IMR-90 (cell line): ENCODE results near the gene CREG1.

ENCODE experiments used
- BHLHE40 ChIP-seq: fragments of 150-350 bp; IDR thresholded peaks from 2 replicates; pipeline ENCODE4 v1.6.1; 2016; ENCODE audit warnings: mild to moderate bottlenecking, low read depth, low read length
- CHD1 ChIP-seq: IDR thresholded peaks from 2 replicates; pipeline ENCODE4 v1.6.1; 2012; ENCODE audit warnings: low read depth, low read length, improper control_type of control experiment
- CTCF ChIP-seq: conservative IDR thresholded peaks from 2 replicates; pipeline ENCODE4 v1.5.1; 2012; ENCODE audit warnings: mild to moderate bottlenecking, low read depth, low read length, improper control_type of control experiment
- ELK1 ChIP-seq: fragments of 150-350 bp; IDR thresholded peaks from 2 replicates; pipeline ENCODE4 v1.6.1; 2016; ENCODE audit warnings: low read depth, mild to moderate bottlenecking, low read length, moderate library complexity, borderline replicate concordance
- MAFK ChIP-seq: IDR thresholded peaks from 2 replicates; pipeline ENCODE4 v1.6.1; 2012; ENCODE audit warnings: low read depth, low read length, improper control_type of control experiment
- MXI1 ChIP-seq: IDR thresholded peaks from 2 replicates; pipeline ENCODE4 v1.6.1; 2012; ENCODE audit warnings: low read depth, mild to moderate bottlenecking, low read length, moderate library complexity, borderline replicate concordance
- POLR2A ChIP-seq: IDR thresholded peaks from 2 replicates; pipeline ENCODE4 v1.6.1; 2012; ENCODE audit warnings: mild to moderate bottlenecking, low read depth, low read length
- RAD21 ChIP-seq: IDR thresholded peaks from 2 replicates; pipeline ENCODE4 v1.6.1; 2012; ENCODE audit warnings: low read length, improper control_type of control experiment
- RFX5 ChIP-seq: IDR thresholded peaks from 2 replicates; pipeline ENCODE4 v1.8.0; 2012; ENCODE audit warnings: low read depth, mild to moderate bottlenecking, low read length, moderate library complexity
- USF2 ChIP-seq: fragments of 150-350 bp; IDR thresholded peaks from 2 replicates; pipeline ENCODE4 v1.6.1; 2017; ENCODE audit warnings: mild to moderate bottlenecking, antibody characterized with exemption, low read length, low read depth

- TF ChIP-seq CTCF (no peak), RAD21 (no peak), POLR2A (no peak), RFX5 (no peak), USF2 (no peak), CHD1 (no peak), MXI1 (no peak), BHLHE40 (no peak), ELK1 (no peak), MAFK (no peak)
Observed at GRCh38 chr1:167564612-167565270, 11.2 kb upstream of the CREG1 start.
